Sigmoid colon (tissue), 7 donors: ENCODE results near the gene KLHDC8A. TPM values are rescaled to one million over a fixed set of nuclear protein-coding genes. Genes with fewer than 3 reads are reported as not detected.
"Not testable (repeated sequence)": the region's sequence is repeated elsewhere in the genome, so short reads cannot be mapped to it uniquely, and the experiment has no call there.

Source experiments
- DNase-seq: peaks from one replicate; pipeline ENCODE4 v3.0.0-alpha.2; 2019
- H3K27ac ChIP-seq, 4 donors: fragments of 200-600 bp; sonication (generic); one replicate each; pipeline ENCODE4 v1.5.1; 2016 to 2019; ENCODE audit warnings: mild to moderate bottlenecking in 1 of 4
- H3K27me3 ChIP-seq, 3 donors: fragments of 200-600 bp; sonication (generic); one replicate each; pipeline ENCODE4 v1.5.1; 2019; ENCODE audit warnings: mild to moderate bottlenecking in 1 of 3
- H3K36me3 ChIP-seq, 4 donors: fragments of 200-600 bp; sonication (generic); one replicate each; pipeline ENCODE4 v1.5.1; 2016 to 2019
- H3K4me1 ChIP-seq, 4 donors: fragments of 200-600 bp; sonication (generic); one replicate each; pipeline ENCODE4 v1.5.1; 2017 to 2019
- H3K4me3 ChIP-seq, 4 donors: fragments of 200-600 bp; sonication (generic); one replicate each; pipeline ENCODE4 v1.5.1; 2017 to 2019; ENCODE audit warnings: mild to moderate bottlenecking in 2 of 4, moderate library complexity in 1 of 4
- H3K9me3 ChIP-seq, 4 donors: fragments of 200-600 bp in 3 of 4; sonication (generic) in 3 of 4; one replicate each; pipeline versions ENCODE4 v1.5.1 to v1.6.1; 2013 to 2019
- EP300 ChIP-seq, 4 donors: sonication (generic); formaldehyde crosslinking; IDR thresholded peaks; one replicate each; pipeline ENCODE4 v1.6.1; 2017; ENCODE audit warnings: antibody characterized with exemption in 4 of 4
- POLR2A ChIP-seq, 2 donors: fragments of 450-650 bp; IDR thresholded peaks; one replicate each; pipeline ENCODE4 v1.6.1; 2016; ENCODE audit warnings: antibody characterized with exemption in 2 of 2, mild to moderate bottlenecking in 2 of 2, moderate library complexity in 2 of 2
- POLR2AphosphoS5 ChIP-seq, 4 donors: sonication (generic); formaldehyde crosslinking; IDR thresholded peaks; one replicate each; pipeline ENCODE4 v1.6.1; 2017; ENCODE audit warnings: antibody characterized with exemption in 4 of 4
- WGBS, 2 donors: extraction: QIAGEN DNeasy Blood & Tissue Kit; methylation state at CpG; one replicate each; pipeline ENCODE4 v1.1.7; 2013; 5-methylcytosine and 5-hydroxymethylcytosine counted together
- intact Hi-C: fragments of 100-400 bp; cut with DNase I; formaldehyde crosslinking; loops from one replicate; pipeline ENCODE4 v1.15.1; 2023
- polyA plus RNA-seq, 3 donors: library from polyadenylated mRNA; stranded (reverse); fragments of 200-250 nt; gene quantifications; one replicate each; pipeline ENCODE4 v1.2.3, GENCODE V29; 2013
- total RNA-seq, 4 donors: library from RNA; depleted of rRNA; stranded (reverse); fragments of >200 nt; gene quantifications; one replicate each; pipeline ENCODE4 v1.1.0, GENCODE V29; 2016
- TF ChIP-seq, protein P1 (sequence below), 4 experiments: fragments of 450-650 bp in 3 of 4; fragments of 200-600 bp in 1 of 4; IDR thresholded peaks; one replicate each; pipeline ENCODE4 v1.5.1; 2016 to 2019; ENCODE audit warnings: antibody characterized with exemption in 4 of 4, mild to moderate bottlenecking in 3 of 4, moderate library complexity in 2 of 4
- donor health status: healthy with polysubstance abuse.
- donor health status: Bipolar disorder and iron deficiency.
- donor health status: healthy.

KLHDC8A gene
- total and polyA plus RNA-seq, 7 donors, result 0.69 to 1.7 (median 1.3) TPM; not detected in 1

DNA sequence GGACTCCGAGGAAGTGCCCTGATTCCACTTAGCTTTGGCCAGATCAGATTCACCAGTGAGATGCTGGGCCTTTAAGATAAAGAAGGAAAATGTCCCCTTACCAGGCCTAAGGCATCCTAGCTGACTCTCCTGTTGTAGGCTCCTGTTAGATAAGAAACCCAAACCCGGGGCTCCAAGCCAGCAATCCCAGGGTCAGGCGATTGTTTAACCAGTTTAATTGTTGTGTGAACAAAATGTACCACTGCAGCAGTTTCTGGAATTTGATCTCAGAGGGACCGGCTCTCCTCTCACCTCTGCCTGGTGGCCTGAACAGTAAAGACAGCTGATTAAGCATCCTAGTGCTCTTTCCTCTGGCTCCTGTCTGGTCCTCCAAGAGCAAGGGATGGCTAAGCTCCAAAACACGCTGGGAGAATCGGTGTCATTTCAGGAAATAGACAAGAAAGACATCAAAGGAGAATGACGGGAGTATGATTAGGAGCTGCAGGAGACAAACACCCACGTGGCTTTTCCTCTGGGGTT lies 9.3 kb upstream of the KLHDC8A start:
- Histone ChIP-seq H3K27ac (no peak overlapping the region), H3K27me3 (no peaks in the 10 kb centered on the region), H3K4me3 (no peak overlapping the region), H3K9me3 (no peaks in the 10 kb centered on the region), H3K36me3 (no peaks in the 10 kb centered on the region), H3K4me1 (no peaks in the 10 kb centered on the region)
- 15 to 43% methylated on average over 8 of the region's 8 CpGs for WGBS, 2 donors
- intact Hi-C loops, result no loop called here
- DNase-seq, result no peak
- TF ChIP-seq, protein P1, sequence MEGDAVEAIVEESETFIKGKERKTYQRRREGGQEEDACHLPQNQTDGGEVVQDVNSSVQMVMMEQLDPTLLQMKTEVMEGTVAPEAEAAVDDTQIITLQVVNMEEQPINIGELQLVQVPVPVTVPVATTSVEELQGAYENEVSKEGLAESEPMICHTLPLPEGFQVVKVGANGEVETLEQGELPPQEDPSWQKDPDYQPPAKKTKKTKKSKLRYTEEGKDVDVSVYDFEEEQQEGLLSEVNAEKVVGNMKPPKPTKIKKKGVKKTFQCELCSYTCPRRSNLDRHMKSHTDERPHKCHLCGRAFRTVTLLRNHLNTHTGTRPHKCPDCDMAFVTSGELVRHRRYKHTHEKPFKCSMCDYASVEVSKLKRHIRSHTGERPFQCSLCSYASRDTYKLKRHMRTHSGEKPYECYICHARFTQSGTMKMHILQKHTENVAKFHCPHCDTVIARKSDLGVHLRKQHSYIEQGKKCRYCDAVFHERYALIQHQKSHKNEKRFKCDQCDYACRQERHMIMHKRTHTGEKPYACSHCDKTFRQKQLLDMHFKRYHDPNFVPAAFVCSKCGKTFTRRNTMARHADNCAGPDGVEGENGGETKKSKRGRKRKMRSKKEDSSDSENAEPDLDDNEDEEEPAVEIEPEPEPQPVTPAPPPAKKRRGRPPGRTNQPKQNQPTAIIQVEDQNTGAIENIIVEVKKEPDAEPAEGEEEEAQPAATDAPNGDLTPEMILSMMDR (IDR thresholded peaks at IDR 0.05), result no peak
- TF ChIP-seq POLR2A (IDR thresholded peaks at IDR 0.05), result no peak
- TF ChIP-seq POLR2AphosphoS5 (IDR thresholded peaks at IDR 0.05), result no peak
- TF ChIP-seq EP300 (IDR thresholded peaks at IDR 0.05), result no peak

DNA sequence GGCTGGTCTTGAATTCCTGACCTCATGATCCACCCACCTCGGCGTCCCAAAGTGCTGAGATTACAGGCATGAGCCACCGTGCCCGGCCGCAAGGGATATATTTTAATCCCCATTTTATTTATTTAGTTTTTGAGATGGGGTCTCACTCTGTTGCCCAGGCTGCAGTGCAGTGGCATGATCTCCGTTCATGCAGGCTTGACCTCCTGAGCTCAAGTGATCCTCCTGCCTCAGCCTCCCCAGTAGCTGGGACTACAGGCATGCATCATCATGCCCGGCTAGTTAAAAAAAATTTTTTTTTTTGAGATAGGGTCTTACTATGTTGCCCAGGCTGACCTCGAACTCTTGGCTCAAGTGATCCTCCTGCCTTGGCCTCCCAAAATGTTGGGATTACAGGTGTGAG lies 8.4 kb upstream of the KLHDC8A start:
- intact Hi-C loops, H3K4me3 ChIP-seq, H3K36me3 ChIP-seq, DNase-seq, H3K9me3 ChIP-seq, H3K27ac ChIP-seq, H3K27me3 ChIP-seq, H3K4me1 ChIP-seq: not testable (repeated sequence)
- 82 to 90% methylated on average over 8 of the region's 8 CpGs for WGBS, 2 donors

DNA sequence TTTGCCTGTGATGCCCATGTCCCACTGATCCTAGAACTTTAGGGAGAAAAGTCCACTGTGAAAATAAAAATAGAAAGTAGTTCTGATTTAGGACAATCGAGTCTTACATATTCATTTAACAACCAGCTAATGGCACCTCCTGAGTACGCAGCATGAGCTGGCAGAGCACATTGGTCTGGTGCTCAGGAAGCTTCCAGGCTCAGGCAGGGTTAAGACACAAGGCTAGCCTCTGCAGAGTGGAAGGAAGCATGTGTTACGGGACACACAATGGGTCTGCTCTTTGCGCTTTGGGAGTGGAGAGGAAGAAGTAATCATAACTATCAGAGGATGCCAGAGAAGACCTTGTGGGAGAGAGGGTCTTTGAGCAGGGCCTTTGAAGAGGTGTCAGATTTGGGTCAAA lies 4.2 kb upstream of the KLHDC8A start:
- Histone ChIP-seq H3K9me3 (no peaks in the 10 kb centered on the region), H3K4me3 (no peak overlapping the region), H3K27ac (peak overlapping the region in 1 of 4 donors; percentile 34), H3K27me3 (peaks cover 0 to 15% (median 11%) of the 10 kb centered on the region in 3 donors), H3K4me1 (peaks cover 0 to 12% (median 9%) of the 10 kb centered on the region in 4 donors), H3K36me3 (no peaks in the 10 kb centered on the region)
- DNase-seq, result no peak
- WGBS, 2 donors, result 79 to 84% methylated on average over 4 of the region's 4 CpGs
- intact Hi-C loops, result no loop called here
- TF ChIP-seq POLR2A (IDR thresholded peaks at IDR 0.05), result no peak

DNA sequence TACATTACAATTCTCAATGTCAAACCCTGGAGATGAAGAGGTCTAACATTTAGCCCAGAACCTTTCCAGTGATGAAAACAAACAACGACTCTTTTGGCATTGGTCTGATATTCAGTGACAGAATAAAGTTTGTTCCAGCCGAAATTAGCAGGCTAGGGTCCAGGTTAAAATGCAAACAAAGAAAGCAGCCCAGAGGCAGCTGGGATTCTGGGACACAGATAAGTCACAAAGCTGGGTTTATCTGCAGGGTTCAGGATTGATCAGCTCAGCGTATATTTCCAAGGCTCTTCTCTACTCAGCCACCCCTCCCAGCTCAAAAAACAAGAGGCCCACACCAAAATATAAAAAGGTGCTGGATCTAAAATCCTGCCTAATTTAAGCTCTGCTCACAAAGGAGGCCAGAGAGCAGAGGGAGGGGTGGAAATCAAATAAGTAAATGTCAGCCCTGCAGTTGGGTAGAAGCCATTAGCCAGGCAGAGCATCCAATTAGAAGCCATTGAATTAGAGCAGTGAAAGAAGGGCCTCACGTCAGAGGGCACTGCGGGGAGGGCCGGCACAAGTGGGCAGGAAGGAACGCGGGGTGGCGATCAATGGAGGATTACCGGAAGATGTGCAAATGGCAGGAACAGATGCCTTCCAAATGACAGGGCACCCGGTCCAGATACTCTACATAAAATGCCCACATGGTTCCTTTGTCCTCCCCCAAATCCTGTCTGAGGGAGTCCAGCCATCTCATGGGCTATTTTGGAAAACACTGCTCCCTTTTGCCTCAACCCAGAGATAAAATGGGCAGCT lies 3.2 kb upstream of the KLHDC8A start:
- TF ChIP-seq, protein P1 (IDR thresholded peaks at IDR 0.05), result no peak
- TF ChIP-seq POLR2A (IDR thresholded peaks at IDR 0.05) (no peak), POLR2AphosphoS5 (IDR thresholded peaks at IDR 0.05) (no peak), EP300 (IDR thresholded peaks at IDR 0.05) (no peak)
- peak overlapping the region in 2 of 4 donors; percentile 23 to 34 for H3K27ac ChIP-seq
- H3K27me3 ChIP-seq, result peaks cover 0 to 15% (median 11%) of the 10 kb centered on the region in 3 donors
- no peaks in the 10 kb centered on the region for H3K36me3 ChIP-seq
- no peak overlapping the region for H3K4me3 ChIP-seq
- DNase-seq, result no peak
- 78 to 80% methylated on average over 11 of the region's 11 CpGs for WGBS, 2 donors
- H3K9me3 ChIP-seq, result no peaks in the 10 kb centered on the region
- H3K4me1 ChIP-seq, result peaks cover 0 to 12% (median 9%) of the 10 kb centered on the region in 4 donors
- intact Hi-C loops, result loop anchor here (10.0 kb wide), 1 partner anchor 165 kb away; no protein-coding TSS in a partner anchor

DNA sequence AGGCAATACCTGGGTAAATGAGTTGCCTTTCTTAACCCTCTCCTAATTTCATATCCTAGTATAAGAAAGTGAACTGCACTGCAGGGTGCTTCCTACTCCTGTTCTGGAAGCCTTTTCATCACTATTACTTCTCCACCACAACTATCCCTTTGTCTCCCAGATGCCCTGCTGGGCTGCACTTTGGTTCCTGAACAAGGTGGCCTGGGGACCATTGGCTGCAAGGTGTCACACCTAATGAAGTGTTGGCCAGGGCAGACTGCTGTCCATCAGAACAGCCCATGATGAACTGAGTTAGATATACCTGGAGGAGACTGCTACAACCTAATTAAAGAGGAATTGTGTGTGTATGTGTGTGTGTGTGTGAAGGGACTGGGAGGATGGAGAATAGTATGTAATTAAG lies 1.9 kb upstream of the KLHDC8A start:
- Histone ChIP-seq H3K36me3 (no peaks in the 10 kb centered on the region), H3K9me3 (no peaks in the 10 kb centered on the region), H3K27me3 (peaks cover 0 to 15% (median 11%) of the 10 kb centered on the region in 3 donors), H3K27ac (no peak overlapping the region), H3K4me1 (peaks cover 0 to 12% (median 9%) of the 10 kb centered on the region in 4 donors), H3K4me3 (no peak overlapping the region)
- TF ChIP-seq EP300 (IDR thresholded peaks at IDR 0.05) (no peak), POLR2A (IDR thresholded peaks at IDR 0.05) (no peak), POLR2AphosphoS5 (IDR thresholded peaks at IDR 0.05) (no peak)
- TF ChIP-seq, protein P1 (IDR thresholded peaks at IDR 0.05), result no peak
- DNase-seq, result no peak
- intact Hi-C loops, result loop anchor here (10.0 kb wide), 1 partner anchor 166 kb away; no protein-coding TSS in a partner anchor
